ENCODE measurements around the gene SRGAP1.

Gene SRGAP1

GRCh38 chr12:63844391-63845341 lies at the start of gene SRGAP1:
SRGAP1 (plus strand) TSS chr12:63844700; CDS start chr12:63844817, 117 bp downstream.
- peak within 1 kb of the TSS; percentile 94 for H3K4me3 ChIP-seq (ENCODE audit: low read depth, low read length)
- peak; percentile 41 for DNase-seq (ENCODE audit: low read depth)

DNA sequence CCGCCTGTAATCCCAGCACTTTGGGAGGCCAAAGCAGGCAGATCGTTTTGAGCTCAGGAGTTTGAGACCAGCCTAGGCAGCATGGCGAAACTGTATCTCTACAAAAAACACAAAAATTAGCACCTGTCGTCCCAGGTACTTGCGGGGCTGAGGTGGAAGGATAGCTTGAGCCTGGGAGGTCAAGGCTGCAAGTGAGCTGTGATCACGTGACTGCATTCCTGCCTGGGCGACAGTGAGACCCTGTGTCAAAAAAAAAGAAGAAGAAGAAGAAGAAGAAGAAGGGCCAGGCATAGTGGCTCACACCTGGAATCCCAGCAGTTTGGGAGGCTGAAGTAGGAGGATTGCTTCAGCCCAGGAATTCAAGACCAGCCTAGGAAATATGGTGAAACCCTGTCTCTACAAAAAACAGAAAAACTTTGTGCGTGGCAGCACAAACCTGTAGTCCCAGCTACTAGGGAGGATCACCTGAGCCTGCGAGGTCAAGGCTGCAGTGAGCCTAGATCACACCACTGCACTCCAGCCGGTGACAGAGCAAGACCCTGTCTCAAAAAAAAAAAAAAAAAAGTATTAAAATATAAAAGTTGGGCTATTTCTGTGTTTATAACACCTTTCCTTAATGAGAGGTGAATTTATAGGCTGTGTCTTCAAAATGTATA lies 49.3 kb upstream of the SRGAP1 start:
- DNase-seq (ENCODE audit: low read depth): no peak
- H3K4me3 ChIP-seq (ENCODE audit: low read depth, low read length): no peak overlapping the region

DNA sequence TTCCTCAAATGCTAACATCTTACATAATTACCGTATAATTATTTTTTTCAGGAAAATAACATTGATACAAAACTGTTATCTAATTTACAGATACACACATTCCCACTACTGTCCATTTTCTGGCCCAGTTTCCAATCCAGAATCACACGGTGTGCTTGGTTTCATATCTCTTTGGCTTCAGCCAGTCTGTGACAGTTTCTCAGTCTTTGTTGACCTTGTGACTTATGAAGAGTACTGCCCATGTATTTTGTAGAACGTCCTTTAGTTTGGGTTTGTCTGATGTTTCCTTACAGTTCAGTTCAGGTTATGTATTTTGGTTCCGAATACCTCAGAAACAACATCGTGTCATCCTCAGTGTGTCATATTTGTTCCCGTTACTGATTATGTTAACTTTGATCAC lies 48.6 kb upstream of the SRGAP1 start:
- H3K4me3 ChIP-seq (ENCODE audit: low read depth, low read length): no peak overlapping the region
- DNase-seq (ENCODE audit: low read depth): no peak

DNA sequence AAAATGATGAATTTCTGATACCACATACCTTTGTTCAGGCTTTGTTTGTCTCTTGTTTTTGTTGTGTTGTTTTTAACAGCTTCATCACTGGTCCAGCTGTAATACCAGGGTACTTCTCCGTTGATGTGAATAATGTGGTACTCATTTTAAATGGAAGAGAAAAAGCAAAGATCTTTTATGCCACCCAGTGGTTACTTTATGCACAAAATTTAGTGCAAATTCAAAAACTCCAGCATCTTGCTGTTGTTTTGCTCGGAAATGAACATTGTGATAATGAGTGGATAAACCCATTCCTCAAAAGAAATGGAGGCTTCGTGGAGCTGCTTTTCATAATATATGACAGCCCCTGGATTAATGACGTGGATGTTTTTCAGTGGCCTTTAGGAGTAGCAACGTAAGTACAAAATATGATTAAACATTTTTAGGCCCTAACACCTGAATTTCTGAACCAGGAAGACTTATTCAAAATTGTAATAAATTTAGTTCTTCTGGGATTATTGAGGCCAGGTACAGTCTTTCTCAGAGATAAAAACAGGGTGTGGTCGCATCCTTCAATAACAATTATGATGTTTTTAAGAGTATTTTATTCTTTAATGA lies 42.4 kb upstream of the SRGAP1 start:
- no peak for DNase-seq (ENCODE audit: low read depth)
- H3K4me3 ChIP-seq (ENCODE audit: low read depth, low read length): no peak overlapping the region

GRCh38 chr12:63804746-63805145 lies 39.8 kb upstream of the SRGAP1 start:
- DNase-seq (ENCODE audit: low read depth): no peak
- no peak overlapping the region for H3K4me3 ChIP-seq (ENCODE audit: low read depth, low read length)

DNA sequence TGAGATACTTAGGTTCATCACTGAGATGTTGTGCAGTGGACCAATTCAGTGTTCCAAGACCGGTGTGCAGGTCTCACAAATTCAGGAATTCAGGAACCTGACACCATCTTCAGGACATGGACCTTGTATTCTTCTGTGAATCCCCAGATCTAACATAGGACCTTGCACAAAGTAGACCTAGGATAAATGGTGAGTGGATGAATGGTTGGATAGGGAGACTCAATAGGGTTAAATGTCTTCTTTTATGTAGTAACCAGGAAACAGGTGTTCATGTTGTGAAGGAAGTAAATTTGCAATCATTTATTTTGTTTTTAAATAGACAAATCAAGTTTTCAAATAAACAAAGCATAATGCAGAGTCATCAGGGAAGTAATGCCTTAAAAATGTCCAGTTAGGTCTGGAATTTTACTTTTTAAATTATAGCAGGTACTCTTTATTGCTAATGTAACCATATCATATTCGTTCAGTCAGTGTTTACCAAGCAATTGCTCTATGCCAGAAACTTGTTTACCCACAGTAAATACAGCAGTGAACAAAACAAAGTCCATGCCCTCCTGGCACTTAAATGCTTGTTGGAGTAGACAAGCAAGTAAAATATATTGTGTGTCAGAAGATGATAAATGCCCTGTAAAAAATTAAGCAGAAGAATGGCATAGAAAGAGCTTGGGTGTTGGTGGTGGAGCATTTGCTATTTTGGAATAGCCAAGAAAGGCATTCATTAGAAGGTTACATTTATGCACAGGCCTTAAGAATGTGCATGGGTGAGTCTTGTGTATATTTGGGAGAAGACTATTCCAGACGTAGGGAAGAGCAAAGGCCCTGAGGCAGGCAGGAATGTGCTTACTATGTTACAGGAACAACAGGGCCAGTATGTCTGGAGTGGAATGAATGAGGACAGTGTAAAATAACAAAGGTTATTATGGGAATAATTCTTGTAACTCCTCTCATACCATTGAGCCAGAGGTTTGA lies 38.5 kb upstream of the SRGAP1 start:
- no peak overlapping the region for H3K4me3 ChIP-seq (ENCODE audit: low read depth, low read length)
- no peak for DNase-seq (ENCODE audit: low read depth)

DNA sequence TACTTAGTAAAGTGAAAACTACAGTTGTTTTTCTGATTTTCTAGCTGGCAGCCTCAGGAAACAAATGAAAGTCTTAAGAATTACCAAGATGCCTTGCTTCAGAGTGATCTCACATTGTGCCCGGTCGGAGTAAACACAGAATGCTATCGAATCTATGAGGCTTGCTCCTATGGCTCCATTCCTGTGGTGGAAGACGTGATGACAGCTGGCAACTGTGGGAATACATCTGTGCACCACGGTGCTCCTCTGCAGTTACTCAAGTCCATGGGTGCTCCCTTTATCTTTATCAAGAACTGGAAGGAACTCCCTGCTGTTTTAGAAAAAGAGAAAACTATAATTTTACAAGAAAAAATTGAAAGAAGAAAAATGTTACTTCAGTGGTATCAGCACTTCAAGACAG lies 35.9 kb upstream of the SRGAP1 start:
- no peak for DNase-seq (ENCODE audit: low read depth)
- H3K4me3 ChIP-seq (ENCODE audit: low read depth, low read length): no peak overlapping the region

DNA sequence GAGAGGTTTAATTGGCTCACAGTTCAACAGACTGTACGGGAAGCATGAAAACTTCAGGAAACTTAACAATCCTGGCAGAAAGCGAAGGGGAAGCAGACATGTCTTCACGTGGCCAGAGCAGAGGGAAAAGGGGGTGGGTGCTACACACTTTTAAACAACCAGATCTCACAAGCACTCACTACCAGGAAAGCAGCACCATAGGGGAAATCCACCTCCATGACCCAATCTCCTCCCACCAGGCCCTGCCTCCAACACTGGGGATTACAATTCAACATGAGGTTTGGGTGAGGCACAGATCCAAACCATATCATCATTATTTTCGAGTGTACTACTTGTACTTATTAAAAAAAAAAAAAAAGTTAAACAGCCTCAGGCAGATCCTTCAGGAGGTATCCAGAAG lies 34.9 kb upstream of the SRGAP1 start:
- H3K4me3 ChIP-seq (ENCODE audit: low read depth, low read length): no peak overlapping the region

DNA sequence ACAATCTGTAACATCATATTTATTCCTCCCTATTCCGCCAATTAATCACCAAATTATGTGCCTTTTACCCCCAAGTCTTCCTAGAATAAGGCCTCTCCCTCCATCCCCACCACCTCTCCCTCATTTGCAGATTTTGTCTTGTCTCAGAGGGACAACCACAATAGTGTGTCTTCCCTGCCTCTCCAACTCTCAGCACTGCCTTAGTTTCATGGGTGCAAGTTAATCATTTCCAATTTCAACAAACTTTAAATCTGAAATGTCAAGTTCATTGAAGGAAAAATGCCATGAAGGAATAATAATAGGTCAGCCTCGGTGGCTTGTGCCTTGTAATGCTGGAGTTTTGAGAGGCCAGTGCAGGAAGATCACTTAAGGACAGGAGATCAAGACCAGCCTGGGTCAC lies 33.2 kb upstream of the SRGAP1 start:
- no peak overlapping the region for H3K4me3 ChIP-seq (ENCODE audit: low read depth, low read length)
- no peak for DNase-seq (ENCODE audit: low read depth)

More for the DNA sequence above, 34.9 kb upstream of the SRGAP1 start:
- DNase-seq (ENCODE audit: low read depth): no peak

- H3K4me3 ChIP-seq (ENCODE audit: low read depth, low read length): no peak overlapping the region
- DNase-seq (ENCODE audit: low read depth): no peak
These were observed 32.7 kb upstream of the SRGAP1 start for GRCh38 chr12:63811755-63812154.

GRCh38 chr12:63814146-63814772 lies 30.2 kb upstream of the SRGAP1 start:
- no peak overlapping the region for H3K4me3 ChIP-seq (ENCODE audit: low read depth, low read length)
- no peak for DNase-seq (ENCODE audit: low read depth)

GRCh38 chr12:63815482-63815852 lies 29.0 kb upstream of the SRGAP1 start:
- no peak for DNase-seq (ENCODE audit: low read depth)
- no peak overlapping the region for H3K4me3 ChIP-seq (ENCODE audit: low read depth, low read length)

DNA sequence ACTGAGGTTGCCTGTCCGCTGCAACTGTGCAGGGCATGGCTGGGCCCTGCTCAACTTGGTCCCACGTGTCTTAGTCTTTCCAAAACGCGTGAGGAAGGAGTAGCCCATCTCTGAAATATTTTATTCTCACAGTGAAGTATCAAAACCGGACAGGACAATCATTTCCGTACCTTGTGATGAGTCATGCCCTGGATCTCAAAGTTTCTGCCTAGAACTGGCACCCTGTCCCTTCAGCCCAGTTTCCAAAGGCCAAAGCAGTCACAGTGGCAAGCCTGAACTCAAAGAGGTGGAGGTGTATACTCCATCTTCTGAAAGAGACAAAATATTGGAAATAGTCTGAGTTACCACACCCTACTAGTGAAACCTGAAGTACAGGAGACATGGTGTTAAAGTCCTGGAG lies 28.5 kb upstream of the SRGAP1 start:
- H3K4me3 ChIP-seq (ENCODE audit: low read depth, low read length): no peak overlapping the region
- DNase-seq (ENCODE audit: low read depth): no peak

DNA sequence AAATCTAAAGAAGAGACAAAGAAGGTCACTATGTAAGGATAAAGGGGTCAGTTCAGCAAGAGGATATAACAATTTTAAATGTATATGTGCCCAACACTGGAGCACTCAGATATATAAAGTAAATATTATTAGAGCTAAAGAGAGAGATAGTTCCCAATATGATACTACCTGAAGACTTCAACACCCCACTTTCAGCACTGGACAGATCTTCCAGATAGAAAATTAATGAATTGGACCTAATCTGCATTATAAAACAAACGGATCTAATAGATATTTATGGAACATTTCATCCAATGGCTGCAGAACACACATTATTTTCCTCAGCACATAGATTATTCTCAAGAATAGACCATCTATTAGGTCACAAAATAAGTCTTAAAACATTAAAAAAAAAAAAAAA lies 24.1 kb upstream of the SRGAP1 start:
- no peak for DNase-seq (ENCODE audit: low read depth)
- H3K4me3 ChIP-seq (ENCODE audit: low read depth, low read length): no peak overlapping the region

DNA sequence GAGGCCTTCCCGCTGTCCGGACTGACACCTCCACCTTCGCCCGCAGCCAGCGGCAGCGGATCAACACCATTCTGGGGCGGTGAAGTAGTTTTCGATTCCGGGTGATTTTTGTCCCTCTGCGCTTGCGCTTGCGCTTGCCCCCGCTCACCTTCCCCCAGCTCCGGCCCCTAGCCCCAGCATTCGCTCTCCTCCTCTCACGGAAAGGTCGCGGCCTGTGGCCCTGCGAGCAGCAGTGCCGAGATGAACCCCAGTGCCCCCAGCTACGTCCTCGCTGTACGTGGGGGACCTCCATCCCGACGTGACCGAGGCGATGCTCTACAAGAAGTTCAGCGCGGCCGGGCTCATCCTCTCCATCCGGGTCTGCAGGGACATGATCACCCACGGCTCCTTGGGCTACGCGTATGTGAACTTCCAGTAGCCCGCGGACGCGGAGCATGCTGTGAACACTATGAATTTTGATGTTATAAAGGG lies 22.7 kb upstream of the SRGAP1 start:
- DNase-seq (ENCODE audit: low read depth): no peak
- H3K4me3 ChIP-seq (ENCODE audit: low read depth, low read length): peak overlapping the region; percentile 40

- no peak for DNase-seq (ENCODE audit: low read depth)
- H3K4me3 ChIP-seq (ENCODE audit: low read depth, low read length): no peak overlapping the region
These were observed 22.1 kb upstream of the SRGAP1 start for GRCh38 chr12:63822352-63822751.

- no peak for DNase-seq (ENCODE audit: low read depth)
- H3K4me3 ChIP-seq (ENCODE audit: low read depth, low read length): no peak overlapping the region
These were observed 21.5 kb upstream of the SRGAP1 start for GRCh38 chr12:63823040-63823439.

DNA sequence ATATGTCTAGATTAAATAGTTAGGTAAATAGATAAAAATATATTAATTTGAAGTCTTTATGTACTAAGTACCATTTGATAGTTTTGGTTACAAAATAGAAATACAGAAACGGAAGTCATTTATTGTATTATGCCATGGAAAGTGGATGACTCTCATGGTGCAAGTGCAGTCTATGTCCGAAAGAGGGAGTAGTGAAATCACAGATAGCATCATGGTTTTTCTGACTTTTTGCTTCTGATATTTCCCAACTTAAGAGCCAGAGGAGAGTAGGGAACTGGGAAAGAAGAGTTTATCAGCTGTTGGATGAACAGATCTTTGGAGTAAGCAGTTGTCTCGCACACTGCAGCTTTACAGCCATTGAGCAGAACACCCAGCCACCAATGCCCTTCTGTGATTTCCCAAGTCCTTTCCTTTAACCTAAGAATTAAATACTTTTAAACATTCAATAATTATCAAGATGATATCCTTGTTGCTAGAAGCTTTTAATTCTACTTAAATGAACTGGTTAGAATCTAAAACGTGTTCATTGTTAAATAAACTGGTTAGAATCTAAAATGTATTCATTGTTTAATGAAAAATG lies 18.4 kb upstream of the SRGAP1 start:
- no peak for DNase-seq (ENCODE audit: low read depth)
- no peak overlapping the region for H3K4me3 ChIP-seq (ENCODE audit: low read depth, low read length)
